ENCODE data around the gene TMEM200B. TPM values are rescaled to one million over a fixed set of nuclear protein-coding genes. Genes with fewer than 3 reads are reported as not detected.
A peak's percentile ranks its signal among the peaks of the same experiment; 100 is the strongest.
"Not testable (repeated sequence)": the region's sequence is repeated elsewhere in the genome, so short reads cannot be mapped to it uniquely, and the experiment has no call there.

The TMEM200B gene
- total RNA-seq, 2 experiments from 2014 or later: not detected

DNA sequence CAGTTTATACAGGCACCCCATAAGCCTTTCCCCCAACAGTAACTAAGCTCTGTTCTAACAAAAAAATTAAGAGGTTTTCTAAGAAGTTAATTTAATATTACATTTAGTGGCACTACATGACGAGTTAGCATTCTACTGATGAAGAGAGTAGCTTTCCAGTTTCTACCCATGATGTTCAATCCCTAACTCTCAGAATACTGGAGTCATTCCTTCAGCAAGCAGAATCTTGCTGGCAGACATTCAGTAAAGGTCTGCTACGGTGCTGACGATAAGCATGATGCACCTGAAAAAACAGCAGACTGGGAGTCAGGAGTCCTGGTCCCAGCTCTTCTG, 33.5 kb upstream of the TMEM200B start:
- no peak for DNase-seq
- Mint-ChIP-seq H3K9me3 (ENCODE audit: insufficient read depth) (no peaks in the 10 kb centered on the region), H3K27me3 (ENCODE audit: low read depth) (no peaks in the 10 kb centered on the region), H3K27ac (no peak overlapping the region), H3K36me3 (ENCODE audit: low read depth) (peaks cover 66% of the 10 kb centered on the region), H3K4me3 (no peak overlapping the region), H3K4me1 (ENCODE audit: low read depth) (peaks cover 12% of the 10 kb centered on the region)
- ChIA-PET POLR2A (interaction anchor here (0.9 kb wide), 1 partner anchor 9 kb away, joined by 3 read pairs; no protein-coding TSS in a partner anchor), CTCF (interaction anchor here (1.2 to 1.4 kb wide), 2 partner anchors 45 to 372 kb away, joined by 3 read pairs; no protein-coding TSS in a partner anchor)
- no peak for ATAC-seq

DNA sequence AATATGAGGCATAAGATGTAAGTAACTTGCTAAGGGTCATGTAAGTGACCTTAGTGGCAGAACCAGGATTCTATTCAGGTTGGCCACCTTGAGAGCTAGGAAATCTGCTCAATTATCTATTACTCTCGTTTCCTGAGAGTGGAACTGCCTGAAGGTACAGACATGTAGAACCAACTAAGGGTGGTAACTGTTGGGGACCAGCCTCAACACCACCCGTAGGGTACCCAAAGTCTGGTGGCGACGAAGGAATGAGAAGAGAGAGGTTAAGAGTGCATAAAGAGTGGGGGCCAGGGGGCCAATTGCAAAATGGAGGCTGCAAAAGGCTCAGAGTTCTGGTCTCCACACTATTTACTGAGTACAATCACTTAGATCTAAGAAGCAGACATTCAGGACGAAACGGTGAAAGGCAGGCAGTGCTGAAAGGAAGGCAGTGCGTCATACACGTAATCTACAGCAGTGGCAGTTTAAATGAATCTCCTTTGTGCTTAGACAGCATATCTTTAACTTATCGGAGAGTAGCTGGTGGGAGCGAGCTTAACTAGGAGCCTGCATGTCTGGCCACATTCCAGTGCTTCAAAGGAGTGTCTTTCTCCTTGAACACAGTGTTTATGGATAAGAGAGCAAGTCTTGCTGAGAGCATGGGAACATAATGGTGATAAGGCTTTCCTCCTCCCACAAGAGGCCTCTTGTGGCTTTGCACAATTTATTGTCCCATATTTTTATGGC, 33.0 kb upstream of the TMEM200B start:
- Mint-ChIP-seq H3K9me3 (ENCODE audit: insufficient read depth) (no peaks in the 10 kb centered on the region), H3K27me3 (ENCODE audit: low read depth) (no peaks in the 10 kb centered on the region), H3K4me3 (no peak overlapping the region), H3K4me1 (ENCODE audit: low read depth) (peaks cover 10% of the 10 kb centered on the region), H3K36me3 (ENCODE audit: low read depth) (peaks cover 72% of the 10 kb centered on the region), H3K27ac (peak overlapping the region; percentile 34)
- CTCF ChIA-PET: interaction anchor here (1.2 to 1.4 kb wide), 2 partner anchors 46 to 372 kb away, joined by 3 read pairs; no protein-coding TSS in a partner anchor
- DNase-seq: no peak
- no peak for ATAC-seq
- POLR2A ChIA-PET: interaction anchor here (0.9 kb wide), 1 partner anchor 10 kb away, joined by 3 read pairs; no protein-coding TSS in a partner anchor

DNA sequence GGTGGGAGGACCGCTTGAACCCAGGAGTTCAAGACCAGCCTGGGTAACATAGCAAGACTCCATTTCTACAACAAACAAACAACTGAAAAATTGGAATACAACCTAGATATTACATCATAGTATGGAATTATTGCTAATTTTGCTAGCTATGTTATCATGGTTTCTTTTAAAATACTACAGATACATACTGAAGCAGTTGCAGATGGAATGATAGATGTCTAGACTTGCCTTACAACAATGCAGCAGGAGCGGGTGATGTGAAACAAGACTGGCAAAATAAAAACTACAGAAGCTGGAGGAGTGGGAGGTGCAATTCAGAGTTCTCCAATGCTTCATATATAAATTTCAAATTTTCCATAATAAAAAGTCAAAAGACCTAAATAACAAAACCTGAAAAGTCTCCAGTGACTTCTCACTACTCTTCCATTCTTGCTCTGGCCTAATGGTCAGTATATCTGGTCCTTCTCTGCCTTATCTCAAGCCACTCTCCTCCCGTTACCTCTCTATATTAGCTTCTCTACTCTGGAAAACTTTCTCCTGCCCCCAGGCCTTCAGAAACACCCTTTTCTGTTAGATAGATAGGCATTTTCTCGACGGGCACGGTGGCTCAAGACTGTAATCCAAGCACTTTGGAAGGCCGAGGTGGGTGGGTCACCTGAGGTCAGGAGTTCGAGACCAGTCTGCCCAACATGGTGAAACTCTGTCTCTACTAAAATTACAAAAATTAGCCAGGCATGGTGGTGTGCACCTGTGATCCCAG, 28.5 kb upstream of the TMEM200B start:
- POLR2A ChIA-PET: no interaction called here
- Mint-ChIP-seq H3K4me1 (ENCODE audit: low read depth) (no peaks in the 10 kb centered on the region), H3K27me3 (ENCODE audit: low read depth) (no peaks in the 10 kb centered on the region), H3K9me3 (ENCODE audit: insufficient read depth) (no peaks in the 10 kb centered on the region), H3K27ac (no peak overlapping the region), H3K36me3 (ENCODE audit: low read depth) (peaks cover 86% of the 10 kb centered on the region), H3K4me3 (no peak overlapping the region)
- CTCF ChIA-PET: interaction anchor here (1.4 to 1.5 kb wide), 2 partner anchors 18 to 50 kb away, joined by 3 to 6 read pairs; no protein-coding TSS in a partner anchor
- ATAC-seq (no peak), DNase-seq (no peak)

DNA sequence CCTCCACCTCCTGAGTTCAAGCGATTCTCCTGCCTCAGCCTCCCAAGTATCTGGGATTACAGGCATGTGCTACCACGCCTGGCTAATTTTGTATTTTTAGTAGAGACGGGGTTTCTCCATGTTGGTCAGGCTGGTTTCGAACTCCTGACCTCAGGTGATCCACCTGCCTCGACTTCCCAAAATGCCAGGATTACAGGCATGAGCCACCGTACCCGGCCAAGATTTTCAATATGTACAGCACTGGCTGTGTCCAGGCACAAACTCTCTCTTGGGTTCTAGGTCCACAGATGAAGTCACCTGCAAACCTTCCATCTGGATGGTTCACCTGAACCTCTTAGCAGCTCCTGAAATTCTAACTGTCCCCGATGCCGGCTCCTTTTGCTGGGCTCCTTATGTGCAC, 26.6 kb upstream of the TMEM200B start:
- H3K4me1 Mint-ChIP-seq (ENCODE audit: low read depth); H3K4me3 Mint-ChIP-seq; POLR2A ChIA-PET; DNase-seq; H3K27ac Mint-ChIP-seq; ATAC-seq; H3K27me3 Mint-ChIP-seq (ENCODE audit: low read depth); H3K9me3 Mint-ChIP-seq (ENCODE audit: insufficient read depth): not testable (repeated sequence)
- CTCF ChIA-PET: interaction anchor here (1.1 kb wide), 1 partner anchor 10 kb away, joined by 3 read pairs; no protein-coding TSS in a partner anchor
- peaks cover 87% of the 10 kb centered on the region for H3K36me3 Mint-ChIP-seq (ENCODE audit: low read depth)

DNA sequence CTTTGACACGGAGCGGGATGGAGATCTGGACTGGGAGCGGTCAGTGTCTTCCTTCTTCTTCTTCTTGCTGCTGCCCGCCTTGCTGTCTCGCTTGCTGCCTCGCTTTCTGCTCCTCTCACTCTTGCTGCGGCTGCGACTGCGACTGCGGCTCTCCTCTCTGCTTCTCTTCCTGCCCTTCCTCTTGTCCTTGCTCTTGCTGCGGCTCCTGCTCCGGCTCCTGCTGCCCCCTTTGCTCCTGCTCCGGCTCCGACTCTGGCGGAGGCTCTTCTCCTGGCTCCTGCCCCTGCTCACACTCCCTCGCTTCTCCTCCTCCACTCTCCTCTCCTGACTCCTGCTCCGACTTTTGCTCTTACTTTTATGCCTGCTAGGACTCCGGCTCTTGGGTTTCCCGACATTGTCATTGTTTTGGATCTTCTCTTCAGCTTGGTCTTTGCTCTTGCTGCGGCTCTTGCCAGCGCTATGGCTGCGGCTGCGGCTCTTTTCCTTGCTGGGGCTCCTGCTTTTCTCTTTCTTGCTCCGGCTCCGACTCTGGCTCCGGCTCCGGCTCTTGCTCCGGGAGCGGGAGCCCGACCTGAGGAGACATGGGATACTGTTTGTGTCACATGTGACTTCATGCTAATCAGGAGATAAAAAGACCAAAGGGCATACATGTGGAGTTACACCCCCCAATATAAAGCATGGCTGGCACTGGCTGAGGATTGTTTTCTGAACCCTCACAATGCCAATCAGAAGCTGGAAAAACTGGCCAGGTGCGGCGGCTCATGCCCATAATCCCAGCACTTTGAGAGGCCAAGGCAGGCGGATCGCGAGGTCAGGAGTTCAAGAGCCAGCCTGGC, 25.2 kb upstream of the TMEM200B start:
- DNase-seq (no peak), ATAC-seq (no peak)
- ChIA-PET POLR2A (no interaction called here), CTCF (interaction anchor here (1.2 kb wide), 1 partner anchor 272 kb away, joined by 3 read pairs; no protein-coding TSS in a partner anchor)
- no peaks in the 10 kb centered on the region for H3K9me3 Mint-ChIP-seq (ENCODE audit: insufficient read depth)
- H3K27me3 Mint-ChIP-seq (ENCODE audit: low read depth): no peaks in the 10 kb centered on the region
- H3K4me3 Mint-ChIP-seq: no peak overlapping the region
- H3K4me1 Mint-ChIP-seq (ENCODE audit: low read depth): no peaks in the 10 kb centered on the region
- H3K36me3 Mint-ChIP-seq (ENCODE audit: low read depth): peaks cover 80% of the 10 kb centered on the region
- no peak overlapping the region for H3K27ac Mint-ChIP-seq

DNA sequence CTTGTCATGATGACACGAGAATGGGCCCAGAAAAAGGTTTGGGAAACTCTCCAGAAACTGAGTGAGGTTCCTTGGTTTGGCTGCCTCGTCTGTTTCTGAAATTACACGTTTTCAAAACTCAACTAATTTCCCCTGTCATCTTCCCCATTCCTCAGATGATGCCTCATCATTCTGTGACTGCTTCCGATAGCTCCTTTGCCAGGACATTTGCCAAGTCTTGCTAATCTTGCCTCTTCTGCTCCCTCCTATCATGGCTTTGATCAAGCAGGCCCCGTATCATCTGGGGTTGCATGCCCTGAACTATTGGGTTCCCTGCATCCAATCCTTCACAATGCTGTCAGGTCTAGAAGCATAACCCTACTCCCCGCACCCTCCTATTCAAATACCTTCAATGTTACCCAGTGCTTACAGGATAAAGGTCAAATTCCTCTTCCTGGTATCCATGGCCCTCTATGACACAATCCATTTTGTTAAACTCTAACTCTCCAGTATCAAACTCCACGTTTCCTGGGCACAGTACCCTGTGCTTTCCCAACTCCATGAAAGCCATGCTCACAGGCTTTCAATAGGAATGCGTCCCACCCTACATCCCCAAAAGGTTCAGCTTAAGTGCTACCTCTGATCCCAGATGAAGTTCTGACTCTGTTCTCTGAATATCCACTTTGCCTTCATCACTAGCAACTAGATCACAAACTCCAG, 22.2 kb upstream of the TMEM200B start:
- H3K27me3 Mint-ChIP-seq (ENCODE audit: low read depth): no peaks in the 10 kb centered on the region
- POLR2A ChIA-PET: interaction anchor here (0.5 kb wide), 1 partner anchor 158 kb away, joined by 4 read pairs; no protein-coding TSS in a partner anchor
- peaks cover 66% of the 10 kb centered on the region for H3K36me3 Mint-ChIP-seq (ENCODE audit: low read depth)
- no peaks in the 10 kb centered on the region for H3K4me1 Mint-ChIP-seq (ENCODE audit: low read depth)
- H3K27ac Mint-ChIP-seq: peak overlapping the region; percentile 9
- CTCF ChIA-PET: no interaction called here
- H3K4me3 Mint-ChIP-seq: no peak overlapping the region
- no peaks in the 10 kb centered on the region for H3K9me3 Mint-ChIP-seq (ENCODE audit: insufficient read depth)
- ATAC-seq: peak; percentile 19
- no peak for DNase-seq

DNA sequence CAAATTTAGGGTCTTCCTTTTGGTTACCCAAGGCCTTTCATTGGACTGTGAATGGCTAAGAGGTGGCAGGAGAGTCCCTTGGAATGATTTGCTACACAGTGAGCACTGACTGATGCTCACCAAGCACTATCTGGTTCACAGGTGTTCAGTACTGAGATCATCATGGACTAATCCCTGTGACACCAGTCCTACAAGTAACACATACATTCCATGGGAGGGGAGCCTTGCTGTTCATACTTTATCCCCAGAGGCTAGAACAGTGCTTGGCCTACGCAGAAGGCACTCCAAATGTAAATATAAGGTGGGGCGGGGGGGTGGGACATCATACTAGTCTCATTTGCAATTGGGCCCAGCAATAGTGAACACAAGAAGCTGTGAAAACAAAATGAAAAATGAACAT, 20.5 kb upstream of the TMEM200B start:
- no peak overlapping the region for H3K4me3 Mint-ChIP-seq
- peaks cover 50% of the 10 kb centered on the region for H3K36me3 Mint-ChIP-seq (ENCODE audit: low read depth)
- H3K27me3 Mint-ChIP-seq (ENCODE audit: low read depth): no peaks in the 10 kb centered on the region
- H3K27ac Mint-ChIP-seq: no peak overlapping the region
- ChIA-PET CTCF (no interaction called here), POLR2A (no interaction called here)
- no peaks in the 10 kb centered on the region for H3K9me3 Mint-ChIP-seq (ENCODE audit: insufficient read depth)
- no peak for ATAC-seq
- no peak for DNase-seq
- H3K4me1 Mint-ChIP-seq (ENCODE audit: low read depth): no peaks in the 10 kb centered on the region

DNA sequence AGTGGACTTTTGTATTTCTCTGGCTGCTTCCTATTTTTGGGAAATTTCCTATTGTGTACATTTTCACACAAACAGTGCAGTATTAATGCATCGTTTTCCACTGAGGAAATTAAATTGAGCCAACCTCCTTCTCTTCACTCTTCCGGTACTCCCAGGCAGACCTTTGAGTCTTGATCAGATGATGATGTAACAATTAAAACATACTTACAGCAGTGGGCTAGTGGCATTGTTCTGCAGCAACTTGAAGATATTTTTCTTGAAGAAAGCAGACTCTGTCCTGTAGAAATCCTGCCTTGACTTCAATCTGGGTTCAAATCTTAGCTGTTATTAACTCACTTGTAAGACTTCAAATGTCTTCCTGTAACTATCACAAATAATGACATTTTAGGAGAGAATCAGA, 19.0 kb upstream of the TMEM200B start:
- ATAC-seq (no peak), DNase-seq (no peak)
- no peaks in the 10 kb centered on the region for H3K9me3 Mint-ChIP-seq (ENCODE audit: insufficient read depth)
- H3K27ac Mint-ChIP-seq: no peak overlapping the region
- ChIA-PET CTCF (interaction anchor here (1.7 kb wide), 1 partner anchor 60 kb away, joined by 5 read pairs; no protein-coding TSS in a partner anchor), POLR2A (interaction anchor here (0.5 kb wide), 1 partner anchor 64 kb away, joined by 3 read pairs; no protein-coding TSS in a partner anchor)
- peaks cover 35% of the 10 kb centered on the region for H3K36me3 Mint-ChIP-seq (ENCODE audit: low read depth)
- H3K4me1 Mint-ChIP-seq (ENCODE audit: low read depth): no peaks in the 10 kb centered on the region
- no peaks in the 10 kb centered on the region for H3K27me3 Mint-ChIP-seq (ENCODE audit: low read depth)
- H3K4me3 Mint-ChIP-seq: no peak overlapping the region

DNA sequence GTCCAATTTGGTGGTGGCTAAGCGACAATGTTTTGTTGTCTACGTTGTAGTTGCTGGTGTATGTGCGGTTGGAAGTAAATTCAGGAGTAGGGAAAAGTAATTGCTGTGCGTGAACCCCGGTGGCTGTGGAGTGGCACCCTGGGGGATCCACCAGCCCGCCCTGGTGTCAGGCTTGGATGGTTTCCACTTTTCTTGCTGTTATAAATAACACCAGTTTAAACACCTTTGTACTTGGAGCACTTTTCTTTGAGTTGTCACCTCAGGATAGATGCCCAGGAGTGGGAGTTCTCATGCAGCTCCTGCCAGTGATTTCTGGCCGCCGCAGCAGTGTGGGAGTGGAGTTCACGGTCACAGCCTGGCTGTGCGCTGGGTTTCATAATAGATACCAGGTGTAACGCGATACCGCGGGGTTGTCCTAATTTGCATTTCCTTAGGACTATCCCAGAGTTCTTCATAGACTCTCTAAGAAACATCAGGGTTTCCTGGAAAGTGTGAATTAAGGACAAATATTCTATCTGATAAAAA, 12.8 kb upstream of the TMEM200B start:
- no peak overlapping the region for H3K4me3 Mint-ChIP-seq
- H3K27me3 Mint-ChIP-seq (ENCODE audit: low read depth): no peaks in the 10 kb centered on the region
- no peaks in the 10 kb centered on the region for H3K4me1 Mint-ChIP-seq (ENCODE audit: low read depth)
- no peaks in the 10 kb centered on the region for H3K36me3 Mint-ChIP-seq (ENCODE audit: low read depth)
- POLR2A ChIA-PET: no interaction called here
- H3K27ac Mint-ChIP-seq: no peak overlapping the region
- CTCF ChIA-PET: no interaction called here
- no peak for ATAC-seq
- no peak for DNase-seq
- no peaks in the 10 kb centered on the region for H3K9me3 Mint-ChIP-seq (ENCODE audit: insufficient read depth)

DNA sequence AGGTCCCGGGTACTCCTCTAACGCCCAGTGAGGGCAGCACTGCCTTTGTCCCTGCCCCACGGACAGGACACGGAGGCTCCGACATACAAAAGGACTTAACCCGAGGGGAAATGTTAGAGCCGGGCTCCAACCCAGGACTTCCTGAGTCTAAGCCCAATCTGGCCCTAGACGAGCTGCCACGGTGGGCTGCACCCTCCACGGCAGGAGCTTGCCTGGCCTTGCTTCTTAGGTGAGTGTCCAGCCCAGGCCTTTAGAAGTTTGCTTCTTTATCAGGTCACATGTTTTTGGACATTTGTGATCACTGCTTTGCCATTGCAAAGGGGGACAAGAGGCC, 11.0 kb upstream of the TMEM200B start:
- ChIA-PET CTCF (no interaction called here), POLR2A (no interaction called here)
- DNase-seq (no peak), ATAC-seq (no peak)
- Mint-ChIP-seq H3K4me1 (ENCODE audit: low read depth) (no peaks in the 10 kb centered on the region), H3K27me3 (ENCODE audit: low read depth) (no peaks in the 10 kb centered on the region), H3K4me3 (no peak overlapping the region), H3K36me3 (ENCODE audit: low read depth) (no peaks in the 10 kb centered on the region), H3K27ac (no peak overlapping the region), H3K9me3 (ENCODE audit: insufficient read depth) (no peaks in the 10 kb centered on the region)
